HAP-1 (cell line): Measurements from ENCODE around the gene COX7B.
"Not testable (repeated sequence)": the region's sequence is repeated elsewhere in the genome, so short reads cannot be mapped to it uniquely, and the experiment has no call there.

ENCODE experiments used
- DNase-seq, 2 experiments: peaks; one replicate each; pipeline ENCODE4 v3.0.0-alpha.2; 2016 to 2020; ENCODE audit warnings: low spot score in 2 of 2
- H3K27me3 ChIP-seq: fragments of 250-450 bp; sonication (Bioruptor Pico); 2 replicates; pipeline ENCODE4 v1.5.1; 2020; ENCODE audit warnings: low read depth, mild to moderate bottlenecking, moderate library complexity
- H3K36me3 ChIP-seq: fragments of 250-450 bp; sonication (Bioruptor Pico); replicated peaks from 2 replicates; pipeline ENCODE4 v1.5.1; 2020; ENCODE audit warnings: mild to moderate bottlenecking
- H3K4me1 ChIP-seq: fragments of 250-450 bp; sonication (Bioruptor Pico); 2 replicates; pipeline ENCODE4 v1.5.1; 2020; ENCODE audit warnings: mild to moderate bottlenecking
- H3K4me3 ChIP-seq: fragments of 250-450 bp; sonication (Bioruptor Pico); 2 replicates; pipeline ENCODE4 v1.5.1; 2020; ENCODE audit warnings: mild to moderate bottlenecking, moderate library complexity
- H3K9me3 ChIP-seq: fragments of 250-450 bp; sonication (Bioruptor Pico); 2 replicates; pipeline ENCODE4 v1.5.1; 2020; ENCODE audit warnings: mild to moderate bottlenecking, moderate library complexity
- in situ Hi-C: fragments of 300-500 bp; cut with MboI; formaldehyde crosslinking; loops from 3 replicates; pipeline ENCODE4 v1.14.3; 2020; ENCODE audit warnings: low sequenced_read_pairs, inconsistent platforms, mixed read lengths

COX7B gene, protein sequence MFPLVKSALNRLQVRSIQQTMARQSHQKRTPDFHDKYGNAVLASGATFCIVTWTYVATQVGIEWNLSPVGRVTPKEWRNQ

DNA sequence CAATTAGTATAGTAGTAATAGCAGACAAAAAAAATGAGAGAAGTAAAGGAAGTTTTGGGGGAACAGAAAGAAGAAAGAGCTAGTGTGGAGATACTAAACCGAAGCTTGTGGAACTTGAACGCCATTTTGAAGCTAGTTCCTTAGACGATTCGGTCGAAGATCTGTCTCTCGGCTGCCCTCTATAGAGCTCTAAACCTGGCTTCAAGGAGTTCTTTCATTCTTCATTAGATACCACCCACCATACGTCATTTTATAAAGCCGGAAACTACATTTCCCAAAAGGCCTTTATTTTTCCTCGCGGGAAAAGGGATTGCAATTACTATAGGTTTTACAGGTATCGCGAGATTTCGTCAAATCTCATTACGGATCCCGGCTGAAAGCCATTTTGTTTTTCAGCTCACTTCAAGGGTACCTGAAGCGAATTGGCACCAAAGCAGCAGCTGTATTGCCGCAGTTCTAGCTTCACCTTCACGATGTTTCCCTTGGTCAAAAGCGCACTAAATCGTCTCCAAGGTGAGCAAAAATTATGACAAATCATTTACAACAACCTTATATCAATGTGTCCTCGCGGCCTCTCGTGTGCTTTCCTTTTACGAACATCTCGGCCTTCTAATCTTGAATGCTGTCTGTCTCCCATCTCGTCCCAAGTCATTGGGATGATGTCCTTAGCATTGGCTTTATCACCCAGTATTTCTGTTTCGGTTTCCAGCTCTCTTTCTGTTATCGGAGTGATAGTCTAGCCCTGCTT lies at the start of gene COX7B:
Gene COX7B (plus strand): TSS at position 388 of the 748 bp plus-strand sequence. CDS start 86 bp downstream, at position 474.
- Histone ChIP-seq H3K36me3 (peaks cover 27% of the 10 kb centered on the region), H3K27me3 (no peaks in the 10 kb centered on the region), H3K4me3 (peak within 1 kb of the TSS; percentile 54), H3K9me3 (no peaks in the 10 kb centered on the region), H3K4me1 (peaks cover 4% of the 10 kb centered on the region)
- in situ Hi-C loops: no loop called here
- DNase-seq: peak; percentile 87 to 99

DNA sequence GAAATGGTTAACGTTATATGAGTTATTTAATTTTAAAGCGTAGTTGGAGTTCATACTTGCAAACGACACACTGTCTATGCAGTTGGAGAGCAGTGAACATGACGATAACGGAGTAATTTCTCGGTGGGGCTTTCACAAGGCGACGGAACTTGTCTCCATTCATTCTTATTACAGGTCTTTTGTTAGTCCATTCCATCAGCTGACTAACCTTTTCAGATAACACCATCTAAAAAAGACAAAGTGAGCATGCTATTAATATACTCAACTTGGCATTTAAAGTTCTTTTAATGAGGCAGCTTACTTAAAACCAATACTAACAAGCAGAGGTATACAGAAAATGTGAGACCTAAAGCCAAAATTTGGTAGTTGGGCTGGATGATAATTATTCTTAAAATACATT lies 23.9 kb upstream of the COX7B start:
- Histone ChIP-seq H3K27me3 (no peaks in the 10 kb centered on the region), H3K4me3 (no peak overlapping the region), H3K4me1 (no peaks in the 10 kb centered on the region), H3K36me3 (peaks cover 30% of the 10 kb centered on the region), H3K9me3 (no peaks in the 10 kb centered on the region)
- DNase-seq: no peak
- in situ Hi-C loops: no loop called here

DNA sequence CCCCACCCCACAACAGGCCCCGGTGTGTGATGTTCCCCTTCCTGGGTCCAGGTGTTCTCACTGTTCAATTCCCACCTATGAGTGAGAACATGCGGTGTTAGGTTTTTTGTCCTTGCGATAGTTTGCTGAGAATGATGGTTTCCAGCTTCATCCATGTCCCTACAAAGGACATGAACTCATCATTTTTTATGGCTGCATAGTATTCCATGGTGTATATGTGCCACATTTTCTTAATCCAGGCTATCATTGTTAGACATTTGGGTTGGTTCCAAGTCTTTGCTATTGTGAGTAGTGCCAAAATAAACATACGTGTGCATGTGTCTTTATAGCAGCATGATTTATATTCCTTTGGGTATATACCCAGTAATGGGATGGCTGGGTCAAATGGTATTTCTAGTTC lies 17.9 kb upstream of the COX7B start:
- H3K4me3 ChIP-seq, H3K9me3 ChIP-seq, H3K27me3 ChIP-seq, DNase-seq, in situ Hi-C loops, H3K4me1 ChIP-seq: not testable (repeated sequence)
- peaks cover 11% of the 10 kb centered on the region for H3K36me3 ChIP-seq

DNA sequence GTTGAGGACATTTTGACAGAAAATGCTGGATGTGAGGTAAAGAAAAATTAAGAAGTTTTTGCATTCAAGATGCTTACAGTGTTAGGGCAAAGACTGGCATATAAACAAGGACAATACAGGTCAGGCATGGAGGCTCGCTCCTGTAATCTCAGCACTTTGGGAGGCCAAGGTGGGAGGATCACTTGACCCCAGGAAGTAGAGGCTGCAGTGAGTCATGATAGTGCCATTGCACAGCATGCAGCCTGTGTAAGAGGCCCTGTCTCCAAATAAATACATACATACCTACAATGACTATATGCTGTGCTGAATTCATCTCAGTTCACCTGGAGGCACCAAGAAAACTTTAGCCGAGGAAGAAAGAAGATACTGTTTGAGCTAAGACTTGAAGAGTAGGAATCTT lies 6.4 kb upstream of the COX7B start:
- in situ Hi-C loops: no loop called here
- no peaks in the 10 kb centered on the region for H3K27me3 ChIP-seq
- peaks cover 6% of the 10 kb centered on the region for H3K4me1 ChIP-seq
- DNase-seq: no peak
- no peaks in the 10 kb centered on the region for H3K9me3 ChIP-seq
- 0 out of 2 replicates have a peak, but pooled peaks cover 5% of the 10 kb centered on the region for H3K36me3 ChIP-seq
- H3K4me3 ChIP-seq: no peak overlapping the region; the same call in 1 of the 2 replicates

DNA sequence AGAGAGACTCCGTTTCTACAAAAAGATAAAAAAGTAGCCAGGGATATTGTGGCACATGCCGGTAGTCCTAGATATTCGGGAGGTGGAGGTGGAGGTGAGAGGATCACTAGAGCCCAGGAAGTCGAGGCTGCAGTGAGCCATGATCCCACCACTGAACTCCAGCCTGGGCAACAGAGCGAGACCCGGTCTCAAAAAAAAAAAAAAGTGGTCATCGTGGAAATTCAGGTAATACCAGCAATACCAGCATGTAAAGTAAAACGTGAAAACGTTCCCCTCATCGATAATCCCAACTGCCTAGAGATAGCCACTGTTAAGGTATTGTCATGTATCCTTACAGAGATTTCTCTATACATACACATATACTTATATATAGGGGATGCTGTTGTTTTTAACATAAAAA lies 5.6 kb upstream of the COX7B start:
- in situ Hi-C loops: no loop called here
- Histone ChIP-seq H3K9me3 (no peaks in the 10 kb centered on the region), H3K27me3 (no peaks in the 10 kb centered on the region), H3K4me1 (peaks cover 6% of the 10 kb centered on the region), H3K4me3 (peak overlapping the region; percentile 78), H3K36me3 (0 out of 2 replicates have a peak, but pooled peaks cover 5% of the 10 kb centered on the region)
- DNase-seq: no peak

DNA sequence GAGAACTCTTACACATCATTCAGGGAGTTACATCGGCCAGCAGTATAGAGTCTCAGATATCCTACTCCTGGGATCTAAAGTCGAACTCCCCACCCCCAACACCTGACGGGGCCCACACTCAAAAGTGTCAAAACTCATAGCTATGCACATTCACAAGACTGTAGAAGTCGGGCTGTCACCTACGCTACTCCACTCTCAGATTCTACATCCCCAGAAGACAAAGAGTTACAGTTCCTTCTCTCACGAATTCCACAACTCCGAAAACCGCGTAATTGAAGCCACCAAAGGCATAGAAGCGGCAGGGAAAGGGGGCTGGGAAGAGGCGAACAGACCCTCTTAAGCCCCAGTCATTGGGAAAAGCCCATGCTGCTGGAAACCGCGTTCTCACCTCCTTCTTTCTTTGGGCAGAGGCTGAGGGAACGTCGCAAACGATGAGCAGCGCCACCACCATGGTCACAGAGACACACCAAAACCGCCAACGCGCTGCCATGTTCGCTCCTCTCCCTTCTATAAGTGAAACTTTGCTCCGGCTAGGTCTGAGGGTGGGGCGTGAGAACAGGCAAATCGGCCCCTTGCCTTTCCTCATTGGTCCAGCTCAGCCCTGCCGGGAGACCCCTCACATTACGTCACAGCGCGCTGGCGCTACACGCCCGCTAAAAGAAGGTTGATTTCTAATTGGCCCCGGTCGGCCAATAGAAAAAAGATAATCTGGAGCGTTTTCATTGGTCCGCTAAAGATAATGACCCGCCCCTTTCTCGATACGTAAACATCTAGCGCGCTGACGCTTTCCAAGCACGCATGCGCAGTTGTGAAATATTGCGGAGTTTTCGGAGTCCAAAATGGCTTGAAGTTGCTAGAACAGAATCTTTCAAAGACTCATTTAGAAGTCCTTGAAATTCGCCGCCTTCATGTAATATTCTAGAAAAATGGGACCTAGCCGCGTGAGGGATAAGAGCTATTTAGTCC lies 4.1 kb upstream of the COX7B start, which contains the start of gene MAGT1:
Gene MAGT1 (minus strand): TSS at position 515 of the 966 bp plus-strand sequence. CDS start 25 bp downstream, at position 490.
- Histone ChIP-seq H3K36me3 (no peaks in the 10 kb centered on the region), H3K9me3 (no peaks in the 10 kb centered on the region)
- in situ Hi-C loops: no loop called here

DNA sequence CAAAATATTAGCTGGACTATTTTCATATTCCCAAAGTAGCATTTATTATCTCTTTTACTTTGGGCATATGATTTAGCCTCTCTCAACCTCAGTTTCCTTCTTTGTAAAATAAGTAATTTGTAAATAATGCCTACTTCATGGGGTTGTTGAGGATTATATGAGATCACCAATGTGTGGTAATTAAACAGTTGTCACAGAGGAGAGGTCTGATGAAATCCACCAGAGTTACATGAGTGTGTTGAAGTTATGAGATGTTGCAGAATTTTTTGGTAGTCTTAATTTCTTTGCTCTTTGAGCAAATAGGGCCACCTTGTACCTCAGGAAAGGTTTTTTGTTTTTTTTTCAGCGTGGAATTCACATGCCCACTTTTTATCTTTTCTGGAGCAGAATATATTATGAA lies 1.4 kb downstream of the COX7B start:
- no peak for DNase-seq
- in situ Hi-C loops: loop anchor here (10.0 kb wide), 1 partner anchor 204 kb away; the partner anchor contains the start of gene PGK1
- H3K4me3 ChIP-seq: peak overlapping the region; percentile 54
- H3K27me3 ChIP-seq: no peaks in the 10 kb centered on the region
- H3K4me1 ChIP-seq: peaks cover 4% of the 10 kb centered on the region
- H3K36me3 ChIP-seq: peaks cover 35% of the 10 kb centered on the region
- H3K9me3 ChIP-seq: no peaks in the 10 kb centered on the region

More for the DNA sequence above, 4.1 kb upstream of the COX7B start, which contains the start of gene MAGT1:
- peaks cover 6% of the 10 kb centered on the region for H3K4me1 ChIP-seq
- H3K27me3 ChIP-seq: no peaks in the 10 kb centered on the region
- peak within 1 kb of the TSS; percentile 78 for H3K4me3 ChIP-seq
- peak; percentile 98 to 99 for DNase-seq

DNA sequence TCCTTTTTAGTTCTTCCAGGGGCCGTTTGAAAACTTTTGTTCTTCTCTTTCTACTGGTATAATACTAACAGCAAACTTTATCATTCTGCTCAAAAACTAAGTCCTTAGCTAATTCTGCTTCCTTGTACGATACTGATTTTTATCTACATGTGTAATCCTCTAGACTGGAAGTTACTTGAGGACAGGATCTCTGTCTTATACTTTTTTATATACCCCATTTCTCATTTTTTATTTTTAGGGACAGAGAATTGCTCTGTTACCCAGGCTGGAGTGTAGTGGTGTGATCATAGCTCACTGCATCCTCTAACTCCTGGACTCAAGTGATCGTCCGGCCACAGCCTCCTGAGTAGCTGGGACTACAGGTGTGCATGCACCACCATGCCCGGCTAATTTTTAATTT lies 2.2 kb downstream of the COX7B start:
- Histone ChIP-seq H3K4me3 (peak overlapping the region; percentile 54; the same call in 1 of the 2 replicates), H3K27me3 (no peaks in the 10 kb centered on the region)
- in situ Hi-C loops: loop anchor here (10.0 kb wide), 1 partner anchor 203 kb away; the partner anchor contains the start of gene PGK1

DNA sequence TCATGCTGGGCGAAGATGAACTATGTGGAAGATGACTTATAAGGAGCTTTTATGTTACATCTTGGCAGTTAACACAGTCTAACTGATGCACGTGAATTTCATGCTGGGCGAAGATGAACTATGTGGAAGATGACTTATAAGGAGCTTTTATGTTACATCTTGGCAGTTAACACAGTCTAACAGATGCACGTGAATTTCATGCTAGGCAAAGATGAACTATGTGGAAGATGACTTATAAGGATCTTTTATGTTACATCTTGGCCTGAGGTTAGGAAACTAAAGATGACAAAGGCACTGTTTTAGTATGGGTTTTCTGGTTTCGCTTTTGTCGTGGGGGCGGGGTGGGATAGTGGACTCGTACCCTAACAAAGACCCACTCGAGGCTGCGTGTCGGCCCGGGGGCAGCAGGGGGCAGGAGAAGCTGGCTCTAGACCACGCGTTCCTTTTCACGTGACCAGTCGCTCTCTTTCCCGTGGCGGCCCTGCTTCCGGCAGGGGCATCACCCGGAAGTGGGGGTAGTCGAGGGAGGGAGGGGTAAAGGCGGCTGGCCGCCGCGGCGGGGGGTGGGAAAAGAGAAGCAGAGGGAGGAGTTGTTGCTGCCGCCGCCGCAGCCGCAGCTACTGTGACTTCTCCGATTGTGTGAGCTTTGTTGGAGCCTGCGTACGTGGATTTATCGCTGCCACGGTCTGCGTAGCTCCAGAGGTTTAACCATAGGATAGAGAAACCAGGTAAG lies 11.0 kb downstream of the COX7B start, which contains the start of gene ATP7A:
Gene ATP7A (plus strand): TSS at position 586 of the 733 bp plus-strand sequence. CDS start 60,949 bp downstream, outside the sequence.
- peak; percentile 94 to 98 for DNase-seq
- Histone ChIP-seq H3K9me3 (no peaks in the 10 kb centered on the region), H3K27me3 (no peaks in the 10 kb centered on the region), H3K4me1 (peaks cover 11% of the 10 kb centered on the region), H3K4me3 (peak within 1 kb of the TSS; percentile 49), H3K36me3 (peaks cover 4% of the 10 kb centered on the region)
- in situ Hi-C loops: loop anchor here (10.0 kb wide), 1 partner anchor 115 kb away; no protein-coding TSS in a partner anchor

More for the DNA sequence above, 2.2 kb downstream of the COX7B start:
- no peak for DNase-seq
- Histone ChIP-seq H3K4me1 (peaks cover 4% of the 10 kb centered on the region), H3K36me3 (peaks cover 39% of the 10 kb centered on the region), H3K9me3 (no peaks in the 10 kb centered on the region)

DNA sequence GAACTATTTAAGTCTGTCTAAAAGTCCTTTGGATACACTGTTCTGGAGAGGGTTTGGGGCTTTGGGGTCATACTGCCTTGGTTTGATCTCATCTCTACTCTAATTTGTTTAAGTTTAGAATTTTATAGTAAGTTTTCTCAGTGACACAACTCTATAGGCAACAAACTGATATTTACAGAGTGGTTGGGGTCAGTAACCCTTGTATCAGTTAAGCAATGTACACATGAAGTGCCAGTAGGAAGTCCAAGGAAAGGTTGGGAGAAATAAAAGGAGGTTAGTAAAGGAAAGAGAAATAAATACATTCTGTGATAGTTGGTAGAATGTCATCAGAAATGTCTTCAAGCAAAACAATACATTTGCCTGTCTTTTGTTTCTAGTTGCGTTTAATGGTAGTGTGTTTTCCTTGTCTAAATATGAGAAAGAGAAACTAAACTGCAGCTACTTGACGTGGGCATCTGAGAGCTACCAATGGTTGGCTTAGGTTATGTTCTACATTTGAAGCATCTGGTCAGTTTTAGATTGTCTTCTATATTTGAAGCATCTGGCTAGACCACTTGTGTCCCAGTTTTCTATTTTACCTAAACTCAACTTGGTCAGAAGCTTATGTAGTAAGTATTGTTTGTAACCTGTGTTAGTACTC lies 18.1 kb downstream of the COX7B start:
- H3K9me3 ChIP-seq: no peaks in the 10 kb centered on the region
- H3K4me3 ChIP-seq: no peak overlapping the region
- H3K4me1 ChIP-seq: peaks cover 7% of the 10 kb centered on the region
- no peaks in the 10 kb centered on the region for H3K27me3 ChIP-seq
- DNase-seq: no peak
- in situ Hi-C loops: loop anchor here (10.0 kb wide), 1 partner anchor 107 kb away; no protein-coding TSS in a partner anchor
- no peaks in the 10 kb centered on the region for H3K36me3 ChIP-seq

DNA sequence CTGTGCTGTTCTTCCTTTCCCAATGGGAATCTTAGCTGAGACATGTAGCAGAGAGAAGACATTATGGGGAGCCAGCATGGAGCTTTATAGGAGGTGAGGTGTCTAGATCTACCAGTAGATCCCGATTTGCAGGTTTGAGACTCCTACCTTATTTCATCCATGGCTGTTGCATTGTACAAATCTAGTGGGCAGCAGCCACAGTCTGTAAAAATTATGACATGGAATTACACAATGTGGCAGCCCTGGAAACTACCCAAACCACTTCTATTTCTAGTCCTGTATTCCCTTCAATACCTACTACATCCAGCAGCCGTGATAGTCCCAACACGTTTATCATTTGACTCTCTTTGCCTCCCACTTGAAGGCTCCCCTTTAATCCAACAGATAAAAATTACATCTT lies 19.3 kb downstream of the COX7B start:
- in situ Hi-C loops: loop anchor here (10.0 kb wide), 1 partner anchor 106 kb away; no protein-coding TSS in a partner anchor

DNA sequence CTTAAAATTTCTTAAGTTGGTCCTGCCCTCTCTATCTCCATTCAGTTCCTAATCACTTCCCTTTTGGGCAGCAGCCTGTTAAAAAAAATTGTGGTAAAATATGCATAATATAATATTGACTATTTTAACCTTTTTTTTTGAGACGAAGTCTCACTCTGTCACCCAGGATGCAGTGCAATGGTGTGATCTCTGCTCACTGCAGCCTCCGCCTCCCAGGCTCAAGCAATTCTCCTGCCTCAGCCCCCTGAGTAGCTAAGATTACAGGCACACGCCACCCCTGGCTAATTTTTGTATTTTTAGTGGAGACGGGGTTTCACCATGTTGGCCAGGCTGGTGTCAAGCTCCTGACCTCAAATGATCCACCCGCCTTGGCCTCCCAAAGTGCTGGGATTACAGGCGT lies 20.1 kb downstream of the COX7B start:
- in situ Hi-C loops: loop anchor here (10.0 kb wide), 1 partner anchor 105 kb away; no protein-coding TSS in a partner anchor
- H3K4me3 ChIP-seq, DNase-seq, H3K36me3 ChIP-seq, H3K27me3 ChIP-seq, H3K4me1 ChIP-seq, H3K9me3 ChIP-seq: not testable (repeated sequence)

More for the DNA sequence above, 19.3 kb downstream of the COX7B start:
- DNase-seq: no peak
- H3K36me3 ChIP-seq: no peaks in the 10 kb centered on the region
- no peaks in the 10 kb centered on the region for H3K9me3 ChIP-seq
- no peak overlapping the region for H3K4me3 ChIP-seq
- no peaks in the 10 kb centered on the region for H3K27me3 ChIP-seq
- no peaks in the 10 kb centered on the region for H3K4me1 ChIP-seq
